GM13976 (cell line): Measurements from ENCODE around the gene OR1S2.
"Not testable (repeated sequence)": the region's sequence is repeated elsewhere in the genome, so short reads cannot be mapped to it uniquely, and the experiment has no call there.

ENCODE experiments used
- DNase-seq: peaks from one replicate; pipeline ENCODE4 v3.0.0; 2012; ENCODE audit warnings: low spot score
- CTCF ChIP-seq: IDR thresholded peaks from 2 replicates; pipeline ENCODE4 v1.5.1; 2012; ENCODE audit warnings: borderline replicate concordance, mild to moderate bottlenecking; ENCODE audit not compliant: insufficient read depth; ENCODE audit errors: extremely low read depth, missing control alignments, control extremely low read depth
- in situ Hi-C: fragments of 300-500 bp; cut with MboI; formaldehyde crosslinking; loops from one replicate; pipeline ENCODE4 v1.12.0; 2022; ENCODE audit warnings: low sequenced_read_pairs, mixed read lengths, inconsistent platforms; ENCODE audit not compliant: unreplicated experiment

The OR1S2 gene

GRCh38 chr11:58204042-58204441, at the start of gene OR1S2:
OR1S2 (minus strand) TSS chr11:58204142; CDS start chr11:58204142, 0 bp downstream.
- no peak for DNase-seq
- TF ChIP-seq CTCF, result no peak
- in situ Hi-C loops, result no loop called here

GRCh38 chr11:58243954-58244353, 40.0 kb upstream of the OR1S2 start:
- no peak for TF ChIP-seq CTCF
- no peak for DNase-seq
- in situ Hi-C loops, result no loop called here

- DNase-seq, result no peak
- in situ Hi-C loops, result no loop called here
- no peak for TF ChIP-seq CTCF
Measured at GRCh38 chr11:58227956-58228615, 24.1 kb upstream of the OR1S2 start.

- in situ Hi-C loops, result no loop called here
- DNase-seq, result no peak
- no peak for TF ChIP-seq CTCF
Measured at GRCh38 chr11:58222721-58223120, 18.8 kb upstream of the OR1S2 start.

- in situ Hi-C loops, result no loop called here
Measured at GRCh38 chr11:58216476-58216875, 12.5 kb upstream of the OR1S2 start.

GRCh38 chr11:58212420-58212819, 8.5 kb upstream of the OR1S2 start, which contains the start of gene OR1S1:
OR1S1 (plus strand) TSS chr11:58212720.
- in situ Hi-C loops, DNase-seq: not testable (repeated sequence)

More at GRCh38 chr11:58216476-58216875, 12.5 kb upstream of the OR1S2 start:
- TF ChIP-seq CTCF, result no peak
- no peak for DNase-seq

- DNase-seq, result no peak
- no peak for TF ChIP-seq CTCF
- in situ Hi-C loops, result no loop called here
Measured at GRCh38 chr11:58199271-58199670, 4.7 kb downstream of the OR1S2 start.
